ENCODE results near the gene GSK3B. TPM values are rescaled to one million over a fixed set of nuclear protein-coding genes. Genes with fewer than 3 reads are reported as not detected.

GSK3B gene
- total RNA-seq, 1 experiment from 2014 or later = 56.5 TPM

GRCh38 chr3:120064641-120065040 is 29.6 kb downstream of the GSK3B start:
- H3K36me3 Mint-ChIP-seq (ENCODE audit: insufficient read depth in 1 of 3, low read depth in 3 of 3) = peaks cover 0 to 2% (median 0%) of the 10 kb centered on the region in 3 experiments; a peak in 1 of 7 replicates
- DNase-seq = no peak
- Histone ChIP-seq H3K23ac (ENCODE audit: insufficient read length, low read depth, low read length) (no peak overlapping the region), H3K27me3 (ENCODE audit: insufficient read depth, low read length) (no peaks in the 10 kb centered on the region), H2AK5ac (ENCODE audit: insufficient read length, low read length) (no peak overlapping the region), H3K79me1 (ENCODE audit: insufficient read depth, low read depth, low read length, poor library complexity, severe bottlenecking) (peaks cover 11% of the 10 kb centered on the region), H3K56ac (ENCODE audit: insufficient read length, low read depth, low read length) (no peak overlapping the region), H2BK12ac (ENCODE audit: insufficient read length, low read depth, low read length) (no peak overlapping the region), H2BK120ac (ENCODE audit: low read depth, low read length, poor library complexity, severe bottlenecking) (no peak overlapping the region), H4K20me1 (ENCODE audit: control insufficient read depth, insufficient read depth, insufficient read length) (peaks cover 2% of the 10 kb centered on the region), H4K91ac (ENCODE audit: insufficient read length, low read depth, low read length) (no peak overlapping the region), H3T11ph (ENCODE audit: low read length) (no peak overlapping the region), H3K9me3 (ENCODE audit: control insufficient read depth, low read depth, low read length) (no peaks in the 10 kb centered on the region), H4K5ac (ENCODE audit: insufficient read length, low read depth, low read length) (no peak overlapping the region), H3K9ac (ENCODE audit: extremely low read depth, insufficient read length, low read length) (no peak overlapping the region), H4K8ac (replicated peaks; ENCODE audit: insufficient read length, low read depth, low read length) (no peak overlapping the region), H3K4ac (ENCODE audit: low read depth, low read length) (no peak overlapping the region), H3K4me1 (ENCODE audit: insufficient read depth, low read length) (no peaks in the 10 kb centered on the region), H2AFZ (ENCODE audit: low read length) (no peak overlapping the region), H3K18ac (ENCODE audit: insufficient read length, low read depth, low read length) (no peak overlapping the region), H3K4me2 (ENCODE audit: insufficient read depth, insufficient read length, low read length) (no peak overlapping the region), H3K79me2 (ENCODE audit: insufficient read depth, low read length) (peaks cover 17% of the 10 kb centered on the region; the same call in 1 of the 2 replicates), H3K27ac (ENCODE audit: insufficient read length, low read depth, low read length) (no peak overlapping the region), H2BK5ac (ENCODE audit: insufficient read length, low read length) (no peak overlapping the region), H3K23me2 (ENCODE audit: insufficient read length, low read depth, low read length, poor library complexity, severe bottlenecking) (no peaks in the 10 kb centered on the region), H2BK20ac (ENCODE audit: low read depth, low read length, poor library complexity, severe bottlenecking) (no peak overlapping the region), H2BK15ac (ENCODE audit: low read depth, low read length) (no peak overlapping the region), H3K14ac (ENCODE audit: insufficient read depth, low read length) (no peak overlapping the region)
- no peak overlapping the region for H3K27ac Mint-ChIP-seq
- H3K9me3 Mint-ChIP-seq = no peaks in the 10 kb centered on the region
- WGBS (ENCODE audit: extremely low coverage, insufficient read length, low lambda C conversion rate) = no CpG with 5 or more reads among the region's 2 CpGs
- peaks cover 19 to 22% of the 10 kb centered on the region in 2 experiments for H3K4me1 Mint-ChIP-seq
- no peak for TF ChIP-seq CTCF (conservative IDR thresholded peaks at IDR 0.05)
- no peak overlapping the region for H3K4me3 Mint-ChIP-seq
- no peaks in the 10 kb centered on the region for H3K27me3 Mint-ChIP-seq (ENCODE audit: low read depth)
